Liver (tissue), 2 donors: ENCODE measurements around the gene TRAPPC8.
"Not testable (repeated sequence)": the region's sequence is repeated elsewhere in the genome, so short reads cannot be mapped to it uniquely, and the experiment has no call there.

Source experiments
- EGR1 ChIP-seq, 2 donors: IDR thresholded peaks; 2 replicates each; pipeline ENCODE4 v1.6.1; 2016 to 2018; ENCODE audit warnings: antibody characterized with exemption in 2 of 2, low read depth in 2 of 2
- FOXA1 ChIP-seq: IDR thresholded peaks from 2 replicates; pipeline ENCODE4 v1.6.1; 2016; ENCODE audit warnings: antibody characterized with exemption
- donor health status: healthy.

DNA sequence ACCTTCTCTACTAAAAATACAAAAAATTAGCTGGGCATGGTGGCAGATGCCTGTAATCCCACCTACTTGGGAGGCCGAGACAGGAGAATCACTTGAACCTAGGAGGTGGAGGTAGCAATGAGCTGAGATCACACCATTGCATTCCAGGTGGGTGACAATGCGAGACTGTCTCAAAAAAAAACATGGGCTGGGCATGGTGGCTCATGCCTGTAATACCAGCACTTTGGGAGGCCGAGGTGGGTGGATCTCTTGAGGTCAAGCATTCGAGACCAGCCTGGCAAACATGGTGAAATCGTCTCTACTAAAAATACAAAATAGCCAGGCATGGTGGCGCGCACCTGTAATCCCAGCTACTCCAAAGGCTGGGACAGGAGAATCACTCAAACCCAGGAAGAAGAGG lies 43.2 kb downstream of the TRAPPC8 start:
- TF ChIP-seq EGR1 (IDR thresholded peaks at IDR 0.05; ENCODE audit: low read depth in 2 of 2); FOXA1: not testable (repeated sequence)
